ENCODE measurements around the gene RAD21L1.

RAD21L1 gene

DNA sequence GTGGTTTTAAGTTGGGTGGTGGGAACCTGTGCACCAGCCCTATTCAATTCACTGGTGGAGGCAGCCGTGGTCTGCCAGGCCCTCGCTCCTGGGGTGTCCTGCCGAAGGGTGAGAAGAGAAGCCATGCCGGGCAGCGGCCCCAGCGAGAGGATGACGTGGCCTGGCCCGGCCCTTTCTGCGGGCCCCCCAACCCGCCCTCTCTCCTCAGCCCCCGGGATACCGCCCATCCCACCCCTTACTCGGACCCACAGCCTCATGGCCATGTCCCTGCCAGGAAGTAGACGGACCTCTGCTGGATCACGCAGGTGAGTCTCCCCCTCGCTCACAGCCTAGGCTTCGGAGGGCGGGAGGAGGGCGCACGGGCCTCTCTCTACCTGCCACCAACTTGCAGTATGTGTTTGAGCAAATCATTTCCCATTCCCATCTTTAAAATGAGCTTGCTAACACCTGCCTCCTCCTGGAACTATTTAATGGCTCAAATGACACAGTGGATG is 70.3 kb downstream of the RAD21L1 start:
- no peak for DNase-seq (ENCODE audit: low read depth)

DNA sequence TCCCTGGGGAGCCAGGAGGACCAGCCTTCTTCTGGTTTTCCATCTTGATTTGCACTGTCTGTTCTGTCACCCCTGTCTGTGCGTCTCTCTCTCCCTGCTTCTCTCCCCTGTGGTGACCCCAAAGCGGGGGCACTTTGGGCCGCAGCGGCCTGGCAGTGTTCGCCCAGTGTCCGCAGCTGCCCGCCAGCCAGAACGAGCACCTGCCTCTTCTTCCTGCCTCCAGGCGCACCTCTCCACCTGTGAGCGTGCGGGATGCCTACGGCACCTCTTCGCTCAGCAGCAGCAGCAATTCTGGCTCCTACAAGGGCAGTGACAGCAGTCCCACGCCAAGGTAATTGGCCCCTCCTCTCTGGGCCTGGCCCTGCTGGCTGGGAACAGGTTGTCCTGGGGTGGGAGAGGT is 71.1 kb downstream of the RAD21L1 start:
- no peak for DNase-seq (ENCODE audit: low read depth)

DNA sequence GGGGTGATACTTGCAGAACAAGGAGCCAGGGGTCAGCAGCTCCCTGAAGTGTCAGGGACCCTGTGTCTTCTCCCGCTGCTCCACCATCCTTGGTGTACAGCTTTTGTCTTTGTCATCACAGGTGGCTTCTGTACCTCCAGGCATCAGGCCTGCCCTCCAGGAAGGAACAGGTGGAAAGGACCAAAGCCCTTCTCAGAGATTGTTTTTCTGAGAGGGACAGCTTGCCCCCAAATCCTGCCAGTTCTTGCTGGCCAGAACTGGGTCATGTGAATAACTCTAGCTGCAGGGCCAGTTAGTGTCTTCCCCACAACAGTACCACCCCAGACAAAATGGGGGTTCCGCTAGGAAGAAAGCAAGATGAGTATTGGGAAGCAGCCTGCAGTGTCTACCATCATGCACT is 71.6 kb downstream of the RAD21L1 start:
- DNase-seq (ENCODE audit: low read depth): no peak

DNA sequence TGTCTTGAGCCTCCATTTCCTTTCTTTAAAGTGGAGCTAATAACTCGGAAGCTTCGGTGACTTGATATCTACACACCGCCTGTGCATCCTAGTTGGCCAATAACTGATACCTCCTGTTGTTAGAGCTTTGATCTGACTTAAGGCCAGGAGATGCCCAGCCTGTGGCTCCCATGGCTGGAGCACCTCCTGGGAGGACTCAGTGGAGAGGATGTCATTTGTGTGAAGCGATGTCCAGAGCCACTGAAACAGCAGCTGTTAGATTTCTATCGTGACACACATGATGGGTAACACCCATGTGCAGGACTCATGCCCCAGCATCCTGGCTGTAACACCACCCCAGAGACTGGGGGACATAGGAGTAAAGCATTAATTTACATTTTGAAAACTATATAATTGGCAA is 72.3 kb downstream of the RAD21L1 start:
- DNase-seq (ENCODE audit: low read depth): no peak

DNA sequence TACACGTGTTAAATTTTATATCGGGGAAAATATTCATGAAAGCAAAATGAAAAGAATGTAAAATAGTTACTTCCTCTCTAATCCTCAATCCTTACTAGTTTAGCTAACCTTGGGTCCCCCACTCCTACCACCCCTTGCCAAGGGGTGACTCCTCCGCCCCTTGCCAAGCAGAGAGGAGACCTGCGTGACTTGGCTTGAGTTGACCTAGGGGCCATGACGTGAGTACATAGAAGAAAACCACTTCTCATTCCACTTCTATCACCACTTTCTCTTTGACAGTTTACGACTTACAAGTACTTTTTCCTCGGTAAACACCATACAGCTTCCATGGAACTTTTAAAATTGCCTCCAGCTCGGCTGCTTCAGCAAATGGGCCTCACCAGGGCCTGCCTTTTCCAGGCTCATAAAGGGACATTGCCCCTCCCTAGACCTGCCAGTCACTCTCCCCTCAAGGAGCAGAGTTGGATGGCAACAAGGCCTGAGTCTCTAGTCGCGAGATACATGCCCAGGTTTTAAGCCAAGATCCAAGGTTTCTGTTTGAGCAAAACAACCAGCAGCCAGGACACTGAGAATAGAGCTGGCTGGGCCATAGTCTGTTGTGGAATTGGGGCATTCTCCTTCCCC is 73.2 kb downstream of the RAD21L1 start:
- no peak for DNase-seq (ENCODE audit: low read depth)

DNA sequence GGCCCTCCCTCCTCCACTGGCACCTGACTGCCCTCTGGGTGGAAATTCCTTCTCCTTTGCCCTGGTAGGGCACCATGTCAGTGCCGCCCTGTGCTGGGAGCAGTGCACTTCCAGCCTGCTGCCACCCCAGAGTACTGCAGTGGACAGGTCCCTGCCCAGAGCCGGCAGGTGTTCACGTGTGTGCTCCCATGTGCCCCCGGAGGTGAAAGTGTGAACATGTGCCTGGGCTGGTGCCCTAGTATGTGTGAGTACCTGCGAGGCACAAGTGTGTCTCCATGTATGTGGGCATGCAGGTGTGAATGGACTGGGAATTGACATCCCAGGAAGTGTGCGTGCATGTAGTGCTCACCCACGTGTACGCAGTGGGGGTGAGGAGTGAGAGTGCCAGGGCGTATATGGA is 73.7 kb downstream of the RAD21L1 start:
- DNase-seq (ENCODE audit: low read depth): no peak

DNA sequence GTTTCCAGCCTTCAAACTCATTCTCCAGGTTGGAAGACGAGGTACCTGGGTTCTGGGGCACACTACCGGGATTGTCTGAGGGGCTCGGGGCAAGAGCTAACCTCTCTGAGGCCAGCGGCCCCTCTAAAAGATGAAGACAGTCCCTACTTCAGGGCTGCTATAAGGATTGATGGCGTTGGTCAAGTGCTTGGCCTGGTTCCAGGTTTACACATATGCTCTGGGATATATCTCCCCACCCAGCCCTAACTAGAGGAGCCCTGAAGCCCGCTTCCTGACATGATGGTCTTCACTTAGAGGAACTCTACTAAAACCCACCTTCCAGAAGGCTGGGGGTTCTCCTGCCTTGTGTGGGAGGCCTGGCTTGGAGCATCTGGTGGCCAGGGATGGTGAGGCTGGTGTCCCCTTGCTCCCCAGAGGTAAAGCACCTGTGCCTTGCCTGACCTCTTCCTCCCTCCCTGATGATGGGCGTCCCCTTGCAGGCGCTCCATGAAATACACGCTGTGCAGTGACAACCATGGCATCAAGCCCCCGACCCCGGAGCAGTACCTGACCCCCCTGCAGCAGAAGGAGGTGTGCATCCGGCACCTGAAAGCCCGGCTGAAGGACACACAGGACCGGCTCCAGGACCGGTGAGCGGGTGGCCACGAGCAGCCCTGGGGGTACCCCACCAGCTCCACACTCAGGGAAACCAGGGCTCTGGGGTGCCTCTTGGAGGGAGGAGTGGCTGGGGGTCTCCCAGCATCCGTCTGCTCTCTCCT is 74.4 kb downstream of the RAD21L1 start:
- DNase-seq (ENCODE audit: low read depth): no peak

DNA sequence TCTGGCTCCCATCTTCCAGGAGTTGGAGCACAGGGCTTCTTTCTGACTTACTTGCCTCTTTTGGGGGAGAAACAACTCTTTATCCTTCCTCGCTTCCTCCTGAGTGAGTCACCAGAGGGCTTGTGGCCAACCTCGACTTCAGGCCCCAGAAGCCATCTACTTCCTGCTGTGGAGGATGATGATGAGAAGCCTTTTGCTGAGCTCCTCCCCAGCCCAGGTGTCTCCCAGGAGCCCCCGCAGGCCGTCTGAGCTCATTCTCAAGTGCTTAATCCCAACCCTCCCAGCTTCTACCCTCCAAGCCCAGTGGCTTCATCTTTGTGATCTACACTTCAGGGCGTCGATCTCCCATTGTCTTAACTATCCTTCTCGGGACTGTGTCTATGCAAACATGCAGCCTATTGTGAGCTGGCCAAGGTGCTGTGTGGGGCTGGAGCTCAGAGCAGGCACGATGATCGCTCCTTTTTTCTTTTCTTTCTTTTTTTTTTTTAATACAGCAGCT is 75.2 kb downstream of the RAD21L1 start:
- DNase-seq (ENCODE audit: low read depth): peak; percentile 25

DNA sequence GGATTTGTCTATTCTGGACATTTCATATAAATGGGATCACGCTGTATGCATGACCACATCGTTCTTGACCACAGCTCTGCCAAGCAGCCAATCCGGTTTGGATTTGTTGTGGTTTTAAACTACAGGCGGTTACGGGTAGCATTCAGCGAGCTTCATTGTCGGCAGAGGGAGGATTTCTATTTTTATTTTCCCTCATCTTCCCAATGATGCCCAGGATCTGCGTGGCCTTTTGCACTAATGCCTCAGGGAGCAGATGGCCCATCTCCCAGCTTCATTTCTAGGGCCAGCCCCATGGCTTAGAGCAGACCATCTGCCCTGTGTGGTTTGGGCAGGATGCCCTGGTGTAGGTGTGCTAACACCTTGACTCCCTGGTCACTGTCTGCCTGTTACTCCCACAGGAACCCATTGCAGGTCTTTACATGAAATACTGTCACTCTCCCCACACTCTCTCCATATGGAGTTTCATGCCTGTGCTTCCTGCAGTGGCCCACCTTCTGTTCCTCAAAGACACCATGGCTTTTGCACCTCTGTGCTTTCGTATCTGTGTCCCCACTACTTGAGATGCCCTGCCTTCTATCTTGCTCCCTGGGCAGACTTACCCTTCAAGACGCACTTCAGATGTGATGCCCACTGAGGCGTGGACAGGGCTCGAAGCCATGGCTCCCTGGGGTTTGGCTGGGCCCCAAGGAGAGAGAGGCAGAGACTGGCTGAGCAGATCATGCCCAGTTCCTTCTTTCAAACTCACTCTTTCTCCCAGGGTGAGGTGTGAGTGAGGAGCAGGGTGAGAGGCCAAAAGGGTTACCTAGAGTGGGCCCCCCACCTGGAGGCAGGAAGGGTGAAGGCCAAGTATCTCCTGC is 77.1 kb downstream of the RAD21L1 start:
- no peak for DNase-seq (ENCODE audit: low read depth)

DNA sequence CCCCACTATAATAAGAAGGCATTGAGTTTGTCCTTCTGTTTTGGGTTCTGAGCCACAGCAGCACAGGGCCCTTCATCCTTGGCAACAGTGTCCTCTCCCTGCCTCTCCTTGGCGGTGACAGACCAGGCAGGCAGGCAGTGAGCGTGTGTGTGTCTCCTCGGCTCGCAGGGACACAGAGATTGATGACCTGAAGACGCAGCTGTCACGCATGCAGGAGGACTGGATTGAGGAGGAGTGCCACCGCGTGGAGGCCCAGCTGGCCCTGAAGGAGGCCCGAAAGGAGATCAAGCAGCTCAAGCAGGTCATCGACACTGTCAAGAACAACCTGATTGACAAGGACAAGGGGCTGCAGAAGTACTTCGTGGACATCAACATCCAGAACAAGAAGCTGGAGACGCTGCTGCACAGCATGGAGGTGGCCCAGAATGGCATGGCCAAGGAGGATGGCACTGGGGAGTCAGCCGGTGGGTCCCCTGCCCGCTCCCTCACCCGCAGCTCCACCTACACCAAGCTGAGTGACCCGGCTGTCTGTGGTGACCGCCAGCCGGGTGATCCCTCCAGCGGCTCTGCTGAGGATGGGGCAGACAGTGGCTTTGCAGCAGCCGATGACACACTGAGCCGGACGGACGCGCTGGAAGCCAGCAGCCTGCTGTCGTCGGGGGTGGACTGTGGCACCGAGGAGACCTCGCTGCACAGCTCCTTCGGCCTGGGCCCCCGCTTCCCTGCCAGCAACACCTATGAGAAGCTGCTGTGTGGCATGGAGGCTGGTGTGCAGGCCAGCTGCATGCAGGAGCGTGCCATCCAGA is 79.1 kb downstream of the RAD21L1 start:
- DNase-seq (ENCODE audit: low read depth): no peak
